SK-N-SH (cell line): ENCODE results near the gene ACSM2B.

Source experiments
- ELF1 ChIP-seq: IDR thresholded peaks from 2 replicates; pipeline ENCODE4 v1.4.0; 2012
- FOXM1 ChIP-seq: IDR thresholded peaks from 2 replicates; pipeline ENCODE4 v1.4.0; 2012; ENCODE audit warnings: low read depth, mild to moderate bottlenecking
- MEF2A ChIP-seq: IDR thresholded peaks from 2 replicates; pipeline ENCODE4 v1.4.0; 2012; ENCODE audit warnings: low read depth, borderline replicate concordance
- NRF1 ChIP-seq: IDR thresholded peaks from 2 replicates; pipeline ENCODE4 v1.6.1; 2012; ENCODE audit warnings: low read depth, mild to moderate bottlenecking, low read length
- POLR2AphosphoS5 ChIP-seq: IDR thresholded peaks from 2 replicates; pipeline ENCODE4 v1.6.1; 2012; ENCODE audit warnings: low read depth, low read length
- RFX5 ChIP-seq: IDR thresholded peaks from 2 replicates; pipeline ENCODE4 v1.6.1; 2012; ENCODE audit warnings: mild to moderate bottlenecking, improper control_type of control experiment, low read length
- TAF1 ChIP-seq: IDR thresholded peaks from 2 replicates; pipeline ENCODE4 v1.6.1; 2012; ENCODE audit warnings: low read depth, mild to moderate bottlenecking, low read length, moderate library complexity, borderline replicate concordance
- TEAD4 ChIP-seq: IDR thresholded peaks from 2 replicates; pipeline ENCODE4 v1.4.0; 2012; ENCODE audit warnings: mild to moderate bottlenecking, borderline replicate concordance; ENCODE audit not compliant: insufficient read depth
- YY1 ChIP-seq: IDR thresholded peaks from 2 replicates; pipeline ENCODE4 v1.4.0; 2012; ENCODE audit warnings: low read depth, mild to moderate bottlenecking
- TF ChIP-seq, protein P1 (sequence below): fragments of 200-600 bp; sonication (generic); IDR thresholded peaks from 2 replicates; pipeline ENCODE4 v1.6.1; 2017; ENCODE audit warnings: antibody characterized with exemption, mild to moderate bottlenecking, moderate library complexity
- TF ChIP-seq, protein P2 (sequence below): IDR thresholded peaks from 2 replicates; pipeline ENCODE4 v1.6.1; 2012; ENCODE audit warnings: mild to moderate bottlenecking, low read depth, low read length, moderate library complexity
- TF ChIP-seq, protein P3 (sequence below): fragments of 150-350 bp; IDR thresholded peaks from 2 replicates; pipeline ENCODE4 v1.6.1; 2017; ENCODE audit warnings: antibody characterized with exemption, low read length, low read depth, borderline replicate concordance
- TF ChIP-seq, protein P4 (sequence below): IDR thresholded peaks from 2 replicates; pipeline ENCODE4 v1.4.0; 2012; ENCODE audit warnings: low read depth

DNA sequence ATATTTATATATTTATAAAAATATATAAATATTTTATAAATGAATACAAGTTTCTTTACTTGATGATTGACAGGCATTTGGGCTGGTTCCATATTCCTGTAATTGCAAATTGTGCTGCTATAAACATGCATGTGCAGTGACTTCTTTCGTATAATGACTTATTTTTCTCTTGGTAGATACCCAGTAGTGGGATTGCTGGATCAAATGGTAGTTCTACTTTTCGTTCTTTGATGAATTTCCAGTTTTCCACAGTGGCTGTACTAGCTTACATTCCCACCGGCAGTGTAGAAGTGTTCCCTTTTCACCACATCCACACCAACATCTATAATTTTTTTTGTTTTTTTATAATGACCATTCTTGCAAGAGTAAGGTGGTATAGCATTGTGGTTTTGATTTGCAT lies 7.8 kb downstream of the ACSM2B start:
- TF ChIP-seq, protein P1, sequence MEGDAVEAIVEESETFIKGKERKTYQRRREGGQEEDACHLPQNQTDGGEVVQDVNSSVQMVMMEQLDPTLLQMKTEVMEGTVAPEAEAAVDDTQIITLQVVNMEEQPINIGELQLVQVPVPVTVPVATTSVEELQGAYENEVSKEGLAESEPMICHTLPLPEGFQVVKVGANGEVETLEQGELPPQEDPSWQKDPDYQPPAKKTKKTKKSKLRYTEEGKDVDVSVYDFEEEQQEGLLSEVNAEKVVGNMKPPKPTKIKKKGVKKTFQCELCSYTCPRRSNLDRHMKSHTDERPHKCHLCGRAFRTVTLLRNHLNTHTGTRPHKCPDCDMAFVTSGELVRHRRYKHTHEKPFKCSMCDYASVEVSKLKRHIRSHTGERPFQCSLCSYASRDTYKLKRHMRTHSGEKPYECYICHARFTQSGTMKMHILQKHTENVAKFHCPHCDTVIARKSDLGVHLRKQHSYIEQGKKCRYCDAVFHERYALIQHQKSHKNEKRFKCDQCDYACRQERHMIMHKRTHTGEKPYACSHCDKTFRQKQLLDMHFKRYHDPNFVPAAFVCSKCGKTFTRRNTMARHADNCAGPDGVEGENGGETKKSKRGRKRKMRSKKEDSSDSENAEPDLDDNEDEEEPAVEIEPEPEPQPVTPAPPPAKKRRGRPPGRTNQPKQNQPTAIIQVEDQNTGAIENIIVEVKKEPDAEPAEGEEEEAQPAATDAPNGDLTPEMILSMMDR = no peak
- TF ChIP-seq, protein P2, sequence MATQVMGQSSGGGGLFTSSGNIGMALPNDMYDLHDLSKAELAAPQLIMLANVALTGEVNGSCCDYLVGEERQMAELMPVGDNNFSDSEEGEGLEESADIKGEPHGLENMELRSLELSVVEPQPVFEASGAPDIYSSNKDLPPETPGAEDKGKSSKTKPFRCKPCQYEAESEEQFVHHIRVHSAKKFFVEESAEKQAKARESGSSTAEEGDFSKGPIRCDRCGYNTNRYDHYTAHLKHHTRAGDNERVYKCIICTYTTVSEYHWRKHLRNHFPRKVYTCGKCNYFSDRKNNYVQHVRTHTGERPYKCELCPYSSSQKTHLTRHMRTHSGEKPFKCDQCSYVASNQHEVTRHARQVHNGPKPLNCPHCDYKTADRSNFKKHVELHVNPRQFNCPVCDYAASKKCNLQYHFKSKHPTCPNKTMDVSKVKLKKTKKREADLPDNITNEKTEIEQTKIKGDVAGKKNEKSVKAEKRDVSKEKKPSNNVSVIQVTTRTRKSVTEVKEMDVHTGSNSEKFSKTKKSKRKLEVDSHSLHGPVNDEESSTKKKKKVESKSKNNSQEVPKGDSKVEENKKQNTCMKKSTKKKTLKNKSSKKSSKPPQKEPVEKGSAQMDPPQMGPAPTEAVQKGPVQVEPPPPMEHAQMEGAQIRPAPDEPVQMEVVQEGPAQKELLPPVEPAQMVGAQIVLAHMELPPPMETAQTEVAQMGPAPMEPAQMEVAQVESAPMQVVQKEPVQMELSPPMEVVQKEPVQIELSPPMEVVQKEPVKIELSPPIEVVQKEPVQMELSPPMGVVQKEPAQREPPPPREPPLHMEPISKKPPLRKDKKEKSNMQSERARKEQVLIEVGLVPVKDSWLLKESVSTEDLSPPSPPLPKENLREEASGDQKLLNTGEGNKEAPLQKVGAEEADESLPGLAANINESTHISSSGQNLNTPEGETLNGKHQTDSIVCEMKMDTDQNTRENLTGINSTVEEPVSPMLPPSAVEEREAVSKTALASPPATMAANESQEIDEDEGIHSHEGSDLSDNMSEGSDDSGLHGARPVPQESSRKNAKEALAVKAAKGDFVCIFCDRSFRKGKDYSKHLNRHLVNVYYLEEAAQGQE = no peak
- no peak for TF ChIP-seq POLR2AphosphoS5
- TF ChIP-seq, protein P3, sequence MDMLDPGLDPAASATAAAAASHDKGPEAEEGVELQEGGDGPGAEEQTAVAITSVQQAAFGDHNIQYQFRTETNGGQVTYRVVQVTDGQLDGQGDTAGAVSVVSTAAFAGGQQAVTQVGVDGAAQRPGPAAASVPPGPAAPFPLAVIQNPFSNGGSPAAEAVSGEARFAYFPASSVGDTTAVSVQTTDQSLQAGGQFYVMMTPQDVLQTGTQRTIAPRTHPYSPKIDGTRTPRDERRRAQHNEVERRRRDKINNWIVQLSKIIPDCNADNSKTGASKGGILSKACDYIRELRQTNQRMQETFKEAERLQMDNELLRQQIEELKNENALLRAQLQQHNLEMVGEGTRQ = no peak
- no peak for TF ChIP-seq RFX5
- TF ChIP-seq NRF1 = no peak
- TF ChIP-seq TAF1 = no peak
- no peak for TF ChIP-seq ELF1
- TF ChIP-seq FOXM1 = no peak
- TF ChIP-seq TEAD4 = no peak
- TF ChIP-seq, protein P4, sequence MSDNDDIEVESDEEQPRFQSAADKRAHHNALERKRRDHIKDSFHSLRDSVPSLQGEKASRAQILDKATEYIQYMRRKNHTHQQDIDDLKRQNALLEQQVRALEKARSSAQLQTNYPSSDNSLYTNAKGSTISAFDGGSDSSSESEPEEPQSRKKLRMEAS = no peak
- no peak for TF ChIP-seq MEF2A
- no peak for TF ChIP-seq YY1
